Measurements from ENCODE around the gene CNOT1. TPM values are rescaled to one million over a fixed set of nuclear protein-coding genes. Genes with fewer than 3 reads are reported as not detected.

Gene CNOT1
- total and polyA plus RNA-seq, 12 donors = 40.9 to 189 (median 155) TPM

GRCh38 chr16:58624209-58624608 lies 5.4 kb downstream of the CNOT1 start:
- no peak overlapping the region for H3K4me3 ChIP-seq
- 85 to 92% (median 88%) methylated on average over 7 of the region's 7 CpGs for WGBS, 4 donors
- TF ChIP-seq POLR2A (IDR thresholded peaks at IDR 0.05) = no peak
- TF ChIP-seq CTCF (IDR thresholded peaks at IDR 0.05) = no peak
- no peaks in the 10 kb centered on the region for H3K27me3 ChIP-seq
- intact Hi-C loops (cut with DNase I) = loop anchor here in 1 of 2 donors (10.0 kb wide), 1 partner anchor 109 kb away; the partner anchor contains the start of gene SETD6
- H3K27ac ChIP-seq = no peak overlapping the region
- peaks cover 17 to 25% of the 10 kb centered on the region in 2 donors for H3K4me1 ChIP-seq (replicated peaks in 1 of 2)
- DNase-seq = peak in 1 of 7 donors; percentile 18
- peaks cover 0 to 40% of the 10 kb centered on the region in 2 donors for H3K36me3 ChIP-seq (replicated peaks in 1 of 2)
- no peaks in the 10 kb centered on the region for H3K9me3 ChIP-seq (replicated peaks in 1 of 3)

- peaks cover 0 to 5% of the 10 kb centered on the region in 2 donors for H3K4me1 ChIP-seq (replicated peaks in 1 of 2)
- no peak overlapping the region for H3K4me3 ChIP-seq
- TF ChIP-seq CTCF (IDR thresholded peaks at IDR 0.05) (no peak), POLR2A (IDR thresholded peaks at IDR 0.05) (no peak)
- H3K27me3 ChIP-seq = no peaks in the 10 kb centered on the region
- H3K27ac ChIP-seq = no peak overlapping the region
- no peaks in the 10 kb centered on the region for H3K9me3 ChIP-seq (replicated peaks in 1 of 3)
- 90 to 96% (median 93%) methylated on average over 10 of the region's 10 CpGs for WGBS, 4 donors
- H3K36me3 ChIP-seq (replicated peaks in 1 of 2) = peaks cover 0 to 67% of the 10 kb centered on the region in 2 donors
- DNase-seq = peak in 1 of 7 donors; percentile 45
- intact Hi-C loops (cut with DNase I) = loop anchor here in 1 of 2 donors (10.0 kb wide), 1 partner anchor 106 kb away; the partner anchor contains the start of gene SETD6
Observed at GRCh38 chr16:58620396-58620795, 9.2 kb downstream of the CNOT1 start.

- Histone ChIP-seq H3K9me3 (replicated peaks in 1 of 3) (no peaks in the 10 kb centered on the region), H3K27me3 (no peaks in the 10 kb centered on the region), H3K36me3 (replicated peaks in 1 of 2) (peaks cover 0 to 32% of the 10 kb centered on the region in 2 donors), H3K4me1 (replicated peaks in 1 of 2) (peaks cover 9 to 19% of the 10 kb centered on the region in 2 donors), H3K4me3 (no peak overlapping the region), H3K27ac (peak overlapping the region in 1 of 5 donors; percentile 10)
- no peak for DNase-seq
- intact Hi-C loops (cut with DNase I) = no loop called here
- 40 to 69% (median 45%) methylated on average over 3 of the region's 3 CpGs for WGBS, 4 donors
- TF ChIP-seq POLR2A (IDR thresholded peaks at IDR 0.05) (no peak), CTCF (IDR thresholded peaks at IDR 0.05) (no peak)
Observed at GRCh38 chr16:58615280-58615679, 14.3 kb downstream of the CNOT1 start.

GRCh38 chr16:58614860-58615259 lies 14.8 kb downstream of the CNOT1 start:
- Histone ChIP-seq H3K9me3 (replicated peaks in 1 of 3) (no peaks in the 10 kb centered on the region), H3K27me3 (no peaks in the 10 kb centered on the region), H3K4me3 (no peak overlapping the region), H3K27ac (peak overlapping the region in 1 of 5 donors; percentile 10), H3K36me3 (replicated peaks in 1 of 2) (peaks cover 0 to 30% of the 10 kb centered on the region in 2 donors), H3K4me1 (replicated peaks in 1 of 2) (peaks cover 9 to 15% of the 10 kb centered on the region in 2 donors)
- intact Hi-C loops (cut with DNase I) = no loop called here
- WGBS, 4 donors = 87 to 96% (median 93%) methylated on average over 4 to 6 of the region's 6 CpGs
- TF ChIP-seq POLR2A (IDR thresholded peaks at IDR 0.05) (no peak), CTCF (IDR thresholded peaks at IDR 0.05) (no peak)
- peak in 1 of 7 donors; percentile 23 for DNase-seq

All from adrenal gland (tissue), 12 donors.